GM21619 (cell line): ENCODE data around the gene EXOC3.
"Not testable (repeated sequence)": the region's sequence is repeated elsewhere in the genome, so short reads cannot be mapped to it uniquely, and the experiment has no call there.

Source experiments
- ATAC-seq: cut with Tn5 transposase; IDR thresholded peaks from one replicate; pipeline ENCODE4 v1.9.1; 2021; ENCODE audit not compliant: unreplicated experiment

EXOC3 gene

DNA sequence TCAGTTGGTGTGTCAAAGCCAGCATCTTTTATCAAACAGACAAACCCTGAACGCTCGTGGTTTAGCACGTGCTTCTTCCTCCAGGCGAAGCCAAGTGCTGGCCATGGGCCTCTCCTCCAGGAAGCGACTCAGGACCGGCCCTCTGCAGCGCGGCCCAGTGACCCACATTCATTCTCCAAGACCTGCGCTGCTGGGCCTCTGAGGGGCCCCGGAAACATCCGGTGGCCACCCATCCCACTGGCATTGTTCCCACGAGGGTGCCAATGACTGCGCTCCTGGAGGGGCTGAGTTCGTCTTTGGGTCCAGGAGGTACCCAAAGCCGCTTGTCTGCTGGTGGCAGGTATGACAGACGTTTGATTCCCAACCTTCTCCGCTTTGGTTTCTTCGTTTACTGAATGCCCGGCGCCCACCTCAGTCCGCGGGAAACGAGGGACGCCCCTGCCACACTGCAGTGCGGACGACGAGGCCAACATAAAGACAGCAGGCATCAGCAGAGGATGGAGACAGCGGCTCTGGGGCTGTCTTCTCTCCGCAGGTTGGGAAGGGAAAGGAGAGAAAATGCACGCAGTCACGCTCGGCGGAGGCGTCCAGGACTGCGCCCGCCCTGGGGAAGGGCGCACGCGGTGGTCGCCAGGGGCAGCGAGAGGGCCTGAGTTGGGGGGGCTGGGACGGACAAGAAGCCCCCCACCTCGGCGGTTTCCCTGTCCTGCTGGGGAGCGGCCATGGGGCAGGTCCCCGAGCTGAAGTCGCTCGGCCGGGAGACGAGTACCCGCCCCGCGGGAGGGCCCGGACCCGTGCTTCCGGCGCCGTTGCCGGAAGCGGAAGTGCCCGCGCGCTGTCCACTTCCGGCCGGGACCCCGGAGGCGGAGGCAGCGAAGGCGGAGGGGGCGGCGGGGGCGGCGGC lies at the start of gene EXOC3:
Gene EXOC3, plus strand, starts transcription at position 842 of the 904 bp plus-strand sequence. CDS start 3,030 bp downstream, outside the sequence.
- ATAC-seq: peak; percentile 85

DNA sequence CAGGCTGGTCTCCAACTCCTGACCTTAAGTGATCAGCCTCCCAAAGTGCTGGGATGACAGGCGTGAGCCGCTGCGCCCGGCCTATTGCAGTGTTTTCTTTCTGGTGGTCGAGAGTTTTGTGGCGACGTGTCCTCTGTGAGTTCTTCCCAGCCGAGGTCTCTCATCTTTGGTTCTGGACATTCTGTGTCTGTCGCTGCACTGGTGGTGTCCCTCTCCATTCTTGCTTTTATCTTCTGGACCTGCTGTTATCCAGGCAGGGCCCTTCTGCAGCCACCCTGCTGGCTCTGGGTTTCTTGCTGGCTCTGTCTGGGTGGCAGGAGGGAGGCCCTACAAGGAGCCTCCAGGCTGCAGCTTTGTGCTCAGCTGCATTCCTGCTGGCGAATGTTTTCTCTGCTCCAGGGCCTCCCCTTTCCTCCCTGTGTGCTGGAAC lies 49.1 kb upstream of the EXOC3 start:
- no peak for ATAC-seq

DNA sequence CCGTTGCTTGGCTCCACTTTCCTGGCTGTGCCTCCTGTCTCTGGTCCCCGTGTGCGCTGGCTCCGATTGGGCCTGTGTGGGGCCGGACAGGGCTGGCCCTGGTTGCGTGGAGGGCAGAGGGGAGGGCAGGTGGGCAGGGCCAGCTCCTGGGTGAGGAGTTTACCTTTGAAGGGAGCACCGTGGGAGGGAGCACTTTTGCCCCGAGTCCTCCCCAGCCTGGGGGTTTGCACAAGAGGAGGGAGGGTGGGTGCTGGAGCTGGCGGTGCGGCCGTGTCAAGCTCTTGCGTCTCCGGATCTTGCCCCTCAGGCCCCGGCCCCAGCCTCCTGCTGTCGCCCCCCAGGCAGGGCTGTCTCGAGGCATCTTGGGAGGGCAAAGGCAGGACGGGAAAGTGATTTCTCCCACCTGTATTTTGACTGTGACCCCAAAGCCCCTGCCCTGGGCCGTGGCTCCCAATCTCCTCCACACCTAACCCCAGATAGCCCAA lies 48.3 kb upstream of the EXOC3 start:
- ATAC-seq: no peak

DNA sequence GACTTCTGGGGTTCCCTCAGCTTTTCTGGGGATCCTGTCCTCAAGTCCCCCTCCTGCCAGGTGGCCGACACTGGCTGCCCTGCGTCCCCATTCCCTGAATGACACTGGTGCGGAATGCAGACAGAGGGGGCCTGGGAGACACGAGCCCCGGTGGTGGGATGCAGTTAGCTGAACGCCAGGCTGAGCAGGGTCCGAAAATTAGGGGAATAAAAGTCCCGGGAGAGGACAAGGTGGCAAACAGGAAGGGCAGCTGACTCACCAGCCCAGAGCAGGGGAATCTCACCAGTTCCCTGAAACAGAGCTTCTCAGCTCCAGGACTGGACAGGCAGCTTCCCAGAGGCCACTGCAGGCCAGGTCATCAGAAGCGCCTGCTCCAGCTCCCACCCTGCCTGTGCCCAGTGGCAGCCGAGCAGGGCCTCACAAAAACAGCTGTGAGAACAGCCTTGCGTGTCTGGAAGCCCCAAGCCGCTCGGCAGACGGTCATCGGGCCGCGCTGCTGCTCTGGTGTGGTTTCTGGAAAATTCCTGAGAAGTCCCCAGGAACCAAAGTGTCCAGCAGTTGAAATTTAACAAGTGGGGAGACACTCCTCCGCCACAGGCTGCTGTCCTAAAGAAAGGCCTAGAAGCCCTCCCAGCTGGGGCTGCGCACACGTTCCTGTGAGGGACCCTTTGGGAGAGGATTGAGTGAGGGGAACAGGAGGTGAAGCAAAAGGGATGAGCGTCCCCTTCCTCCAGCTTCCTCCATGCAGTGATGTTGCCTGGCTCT lies 47.6 kb upstream of the EXOC3 start:
- no peak for ATAC-seq

DNA sequence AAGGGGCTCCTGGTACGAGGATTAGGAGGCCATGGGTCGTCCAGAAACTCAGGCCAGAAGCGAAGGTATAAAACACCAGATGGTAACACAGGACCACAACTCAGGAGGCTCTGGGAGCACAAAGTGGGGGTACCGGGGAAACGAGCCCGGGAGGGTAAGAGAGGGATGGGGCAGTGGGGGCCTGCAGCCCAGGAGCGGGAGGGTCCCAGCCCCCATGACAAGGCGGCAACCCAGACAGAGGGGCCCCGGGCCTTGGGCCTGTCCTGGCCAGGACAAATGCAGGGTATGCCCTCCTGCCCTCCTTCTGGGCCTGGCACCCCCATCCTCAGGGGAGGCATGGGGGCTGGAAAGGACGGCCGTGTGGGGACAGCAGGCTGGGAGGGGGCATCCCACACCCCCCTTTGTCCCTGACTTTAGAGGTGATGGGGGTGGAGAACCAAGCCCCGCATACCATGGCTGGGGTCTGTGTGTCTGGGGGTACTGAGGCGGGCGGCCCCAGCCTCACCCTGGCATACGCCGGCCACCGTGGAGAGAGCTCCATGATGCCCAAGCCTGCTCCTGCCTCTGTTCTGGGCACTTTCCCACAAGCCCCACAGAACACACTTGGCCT lies 47.0 kb upstream of the EXOC3 start:
- ATAC-seq: no peak

DNA sequence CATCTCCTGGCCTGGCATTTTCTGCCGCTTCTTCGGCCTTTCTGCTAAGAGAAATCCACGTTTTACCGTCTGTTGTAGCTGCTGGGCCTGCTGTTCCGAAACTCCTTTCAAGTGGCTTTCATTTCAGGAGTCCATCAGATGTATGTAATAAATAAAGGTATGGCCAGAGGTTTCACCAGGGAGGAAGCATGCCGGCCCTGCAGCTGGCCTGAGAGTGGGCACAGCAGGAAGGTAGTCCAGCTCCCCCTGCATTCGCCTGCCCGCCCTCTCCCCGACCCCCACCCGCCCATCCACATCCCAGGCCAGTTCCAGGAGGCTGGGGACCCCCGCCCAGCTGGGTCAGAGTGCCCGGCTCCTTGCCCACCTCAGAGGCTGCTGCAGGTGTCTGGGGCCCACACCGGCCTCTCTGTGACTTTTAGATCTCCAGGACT lies 46.4 kb upstream of the EXOC3 start:
- ATAC-seq: no peak

DNA sequence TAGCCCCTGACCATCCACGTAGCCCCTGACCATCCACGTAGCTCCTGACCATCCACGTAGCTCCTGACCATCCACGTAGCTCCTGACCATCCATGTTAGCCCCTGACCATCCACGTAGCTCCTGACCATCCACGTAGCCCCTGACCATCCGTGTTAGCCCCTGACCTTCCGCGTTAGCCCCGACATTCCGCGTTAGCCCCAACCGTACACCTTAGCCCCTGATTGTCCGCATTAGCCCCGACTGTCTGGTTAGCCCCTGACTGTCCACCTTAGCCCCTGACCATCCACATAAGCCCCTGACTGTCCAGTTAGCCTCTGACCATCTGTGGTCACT lies 44.9 kb upstream of the EXOC3 start:
- not testable (repeated sequence) for ATAC-seq

DNA sequence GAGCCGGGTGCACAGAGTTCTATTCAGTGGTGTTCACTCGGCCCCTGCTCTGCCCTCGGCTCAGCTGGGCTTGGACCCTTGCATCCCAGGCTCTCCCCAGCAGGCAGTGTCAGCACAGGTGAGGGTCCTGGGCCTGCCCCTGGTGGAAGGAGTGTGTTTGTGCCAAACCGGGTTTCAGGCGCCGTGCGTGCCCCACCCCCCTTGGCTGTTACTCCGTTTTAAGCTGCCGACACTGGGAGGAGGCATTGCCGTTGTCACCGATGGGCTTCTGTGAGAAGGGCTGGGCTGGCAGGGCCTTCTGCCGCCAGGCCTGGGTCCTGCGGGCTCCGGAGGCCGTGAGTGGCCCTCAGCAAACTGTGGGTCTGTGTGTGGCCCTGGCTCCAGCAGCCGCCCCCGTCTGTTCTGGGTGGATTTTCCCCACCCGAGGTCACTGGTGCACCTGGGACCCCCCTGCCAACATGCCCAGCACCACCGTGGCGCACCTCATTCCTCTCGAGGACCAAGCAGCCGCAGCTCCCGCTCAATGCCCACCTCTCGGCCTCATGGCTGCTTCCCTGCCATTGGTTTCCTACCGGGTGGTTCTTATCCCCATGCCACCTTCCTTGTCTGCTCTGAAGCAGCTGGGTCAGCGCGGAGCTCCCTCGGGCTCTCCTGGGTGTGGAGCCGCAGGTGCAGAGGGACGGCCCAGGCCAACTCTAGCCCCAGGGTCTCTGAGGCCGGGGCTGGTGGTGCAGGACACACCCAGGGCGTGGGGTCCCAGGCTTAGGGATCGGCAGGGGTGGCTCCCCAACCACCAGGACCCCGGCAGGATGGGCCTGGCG lies 44.3 kb upstream of the EXOC3 start:
- no peak for ATAC-seq

DNA sequence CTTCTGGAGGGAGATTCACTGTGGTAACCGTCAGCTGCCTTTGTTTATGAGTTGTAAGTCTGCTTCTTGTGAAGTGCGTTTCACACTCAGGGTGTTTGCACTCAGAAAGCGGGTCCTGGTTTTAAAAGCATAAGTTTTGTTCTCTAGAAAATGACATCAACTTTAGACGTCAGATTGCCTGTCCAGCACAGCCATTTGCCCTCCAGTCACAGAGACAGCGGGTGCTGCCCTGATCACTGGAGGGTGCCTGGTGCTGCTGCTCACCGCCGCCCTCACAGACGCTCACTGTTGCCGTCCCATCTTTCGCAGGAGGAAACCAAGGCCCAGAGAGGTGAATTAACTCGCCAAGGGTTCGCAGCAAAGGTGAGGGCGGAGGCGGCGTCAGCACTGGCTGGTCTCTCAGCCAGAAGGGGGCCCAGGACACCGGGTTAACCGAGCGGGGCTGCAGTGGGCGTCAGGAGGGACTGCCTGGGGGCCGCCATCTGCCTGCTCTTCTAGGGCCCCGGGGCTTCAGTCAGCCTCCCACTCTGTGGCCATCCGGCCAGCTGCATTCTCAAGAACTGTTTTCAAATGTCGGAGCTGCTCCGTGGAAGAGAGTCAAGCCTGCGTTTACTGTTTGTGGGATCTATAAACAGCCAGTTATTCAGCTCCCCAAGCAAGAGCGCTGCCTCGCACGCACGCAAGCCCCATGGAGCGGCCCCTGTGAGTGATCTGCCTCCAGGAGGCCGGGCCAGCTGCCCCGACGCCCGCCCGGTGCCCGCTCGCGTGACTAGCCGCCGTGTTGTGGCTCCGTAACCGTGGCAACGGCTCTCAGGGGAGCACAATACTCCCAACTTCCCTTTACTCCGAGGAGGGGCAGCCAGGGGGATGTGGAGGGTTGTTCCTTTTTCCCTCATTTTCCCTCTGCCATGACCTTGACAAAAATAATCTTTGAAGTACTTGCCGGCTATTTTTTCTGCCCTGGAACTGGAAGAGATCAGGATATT lies 43.4 kb upstream of the EXOC3 start:
- peak; percentile 67 for ATAC-seq

DNA sequence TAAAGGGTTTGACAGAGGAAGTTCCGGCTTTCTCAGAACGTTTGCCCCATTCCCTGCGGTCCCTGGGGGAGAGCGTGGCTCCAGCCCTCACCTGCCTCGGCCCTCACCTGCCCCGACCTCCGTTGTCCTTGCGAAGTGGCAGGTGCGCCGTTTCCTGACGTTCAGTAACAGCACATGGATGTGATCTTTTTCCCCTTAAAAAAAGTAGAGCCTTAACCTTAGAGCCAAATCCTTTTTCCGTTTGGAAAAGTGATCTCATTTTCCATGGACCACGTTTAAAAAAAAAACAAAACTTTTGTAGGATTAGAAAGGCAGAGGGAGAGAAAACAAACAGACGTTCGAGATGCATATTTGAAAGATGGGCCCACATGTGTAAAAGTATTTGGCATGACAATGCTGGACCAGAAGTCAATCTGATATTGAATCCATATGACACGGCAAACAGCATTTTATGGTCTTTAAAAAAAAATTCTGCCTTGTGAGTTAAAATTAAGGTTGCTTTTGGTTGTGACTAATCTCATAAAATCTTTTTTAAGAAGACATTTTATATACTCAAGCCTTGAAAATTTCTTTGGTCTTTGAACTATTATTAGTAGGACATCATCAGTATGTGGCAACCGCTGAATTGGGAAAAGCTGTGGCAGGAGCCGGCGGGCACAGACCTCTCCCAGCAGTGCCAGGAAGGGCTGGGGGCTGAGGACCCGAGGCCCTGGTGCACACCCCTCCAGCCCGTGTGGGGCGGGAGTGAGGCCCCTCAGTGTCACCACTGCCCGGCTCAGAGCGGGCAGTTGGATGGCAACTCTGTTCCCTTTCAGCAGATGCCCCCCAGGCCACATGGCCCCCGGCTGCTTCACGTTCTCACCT lies 42.5 kb upstream of the EXOC3 start:
- peak; percentile 8 for ATAC-seq

DNA sequence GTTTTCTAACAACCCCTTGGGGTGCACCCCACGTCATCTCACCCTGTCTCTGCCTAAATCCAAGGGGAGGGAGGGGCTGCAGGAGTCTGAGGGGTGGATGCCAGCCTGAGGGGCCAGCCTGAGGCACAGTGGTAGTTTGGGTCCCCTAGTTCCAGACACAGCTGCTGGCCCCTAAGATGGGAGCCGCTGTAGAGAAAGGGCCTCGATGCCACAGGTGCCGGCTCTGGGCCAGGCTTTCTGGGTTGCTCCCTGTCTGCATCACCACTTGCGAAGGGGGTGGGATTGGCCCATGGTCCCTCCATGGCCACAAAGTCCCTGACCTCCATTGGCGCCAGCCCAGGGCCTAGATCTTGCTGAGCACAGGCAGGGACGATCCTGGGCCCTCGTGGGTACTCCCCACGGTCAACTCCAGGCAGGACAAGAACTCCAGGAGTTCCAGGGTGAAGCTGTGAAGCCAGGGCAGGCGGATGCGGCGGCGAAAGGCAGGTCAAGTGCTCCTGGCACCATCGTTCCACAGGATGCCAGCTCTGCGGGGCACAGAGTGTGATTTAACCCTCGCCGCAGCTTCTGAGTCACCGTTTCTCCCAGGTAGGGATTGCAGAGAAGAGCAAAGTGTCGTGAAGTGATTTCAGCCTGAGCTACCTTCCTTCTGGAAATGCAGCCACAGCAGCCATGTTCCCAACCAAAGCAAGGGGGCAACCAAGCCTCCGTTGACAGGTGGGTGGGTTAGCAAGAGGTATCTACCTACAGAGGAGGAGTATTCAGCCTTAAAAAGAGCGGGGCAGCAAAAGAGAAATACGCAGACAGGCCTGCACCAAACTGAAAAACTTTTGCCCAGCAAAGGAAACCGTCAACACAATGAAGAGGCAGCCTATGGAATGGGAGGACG lies 41.6 kb upstream of the EXOC3 start:
- no peak for ATAC-seq

DNA sequence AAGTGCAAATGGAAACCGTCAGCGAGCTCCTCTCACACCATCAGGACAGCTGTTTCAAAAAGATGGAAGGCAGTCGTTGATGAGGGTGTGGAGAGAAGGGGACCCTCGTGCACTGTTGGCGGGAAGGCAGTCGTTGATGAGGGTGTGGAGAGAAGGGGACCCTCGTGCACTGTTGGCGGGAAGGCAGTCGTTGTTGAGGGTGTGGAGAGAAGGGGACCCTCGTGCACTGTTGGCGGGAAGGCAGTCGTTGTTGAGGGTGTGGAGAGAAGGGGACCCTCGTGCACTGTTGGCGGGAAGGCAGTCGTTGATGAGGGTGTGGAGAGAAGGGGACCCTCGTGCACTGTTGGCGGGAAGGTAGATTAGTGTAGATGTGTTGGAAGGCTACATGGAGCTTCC lies 40.8 kb upstream of the EXOC3 start:
- not testable (repeated sequence) for ATAC-seq

DNA sequence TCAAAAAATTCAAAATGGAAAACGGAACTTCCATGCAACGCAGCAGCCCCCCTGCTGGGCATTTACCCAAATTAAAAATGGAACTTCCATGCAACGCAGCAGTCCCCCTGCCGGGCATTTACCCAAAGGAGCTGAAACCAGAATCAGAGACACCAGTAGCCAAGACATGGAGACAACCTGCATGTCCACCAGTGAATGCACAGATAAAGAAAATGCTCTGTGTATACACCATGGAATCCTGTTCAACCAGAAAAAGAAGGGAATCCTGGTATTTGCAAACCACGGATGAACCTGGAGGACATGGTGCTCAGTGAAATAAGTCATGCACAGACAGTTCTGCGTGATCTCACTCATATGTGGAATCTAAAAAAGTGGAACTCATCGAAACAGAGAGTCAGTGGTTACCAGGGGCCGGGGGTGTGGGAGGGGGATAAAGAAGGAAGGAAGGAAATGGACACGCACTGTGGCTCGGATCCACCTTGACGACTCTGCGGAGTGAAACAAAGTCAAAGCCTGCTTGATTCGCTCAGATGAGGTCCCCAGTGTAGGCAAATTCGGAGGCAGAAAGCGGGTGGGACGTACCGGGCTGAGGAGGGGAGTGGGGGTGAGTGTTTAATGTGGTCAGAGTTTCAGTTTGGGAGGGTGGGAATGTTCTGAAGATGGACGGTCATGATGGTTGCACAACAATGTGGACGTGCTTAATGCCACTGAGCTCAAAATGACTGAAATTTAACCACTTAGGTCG lies 40.2 kb upstream of the EXOC3 start:
- peak; percentile 51 for ATAC-seq

DNA sequence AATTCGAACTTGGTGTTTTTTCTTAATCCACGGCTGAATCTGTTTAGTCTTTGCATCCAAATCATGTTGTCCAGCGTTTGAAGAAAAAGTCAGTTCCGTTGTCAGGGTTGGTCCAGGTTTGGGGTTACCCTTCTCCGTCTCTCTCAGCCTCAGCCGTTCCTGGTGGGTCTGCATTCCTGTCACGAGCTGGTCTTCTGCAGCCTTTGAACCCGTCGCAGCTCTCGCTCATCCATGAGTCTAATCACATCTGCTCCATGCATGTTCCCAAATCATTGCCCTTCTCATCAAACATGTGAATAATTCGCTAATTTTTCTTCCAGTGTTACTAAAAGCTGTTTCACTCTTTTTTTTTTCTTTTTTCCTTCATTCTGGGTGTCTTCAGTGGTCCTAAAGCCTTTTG lies 39.0 kb upstream of the EXOC3 start:
- no peak for ATAC-seq

DNA sequence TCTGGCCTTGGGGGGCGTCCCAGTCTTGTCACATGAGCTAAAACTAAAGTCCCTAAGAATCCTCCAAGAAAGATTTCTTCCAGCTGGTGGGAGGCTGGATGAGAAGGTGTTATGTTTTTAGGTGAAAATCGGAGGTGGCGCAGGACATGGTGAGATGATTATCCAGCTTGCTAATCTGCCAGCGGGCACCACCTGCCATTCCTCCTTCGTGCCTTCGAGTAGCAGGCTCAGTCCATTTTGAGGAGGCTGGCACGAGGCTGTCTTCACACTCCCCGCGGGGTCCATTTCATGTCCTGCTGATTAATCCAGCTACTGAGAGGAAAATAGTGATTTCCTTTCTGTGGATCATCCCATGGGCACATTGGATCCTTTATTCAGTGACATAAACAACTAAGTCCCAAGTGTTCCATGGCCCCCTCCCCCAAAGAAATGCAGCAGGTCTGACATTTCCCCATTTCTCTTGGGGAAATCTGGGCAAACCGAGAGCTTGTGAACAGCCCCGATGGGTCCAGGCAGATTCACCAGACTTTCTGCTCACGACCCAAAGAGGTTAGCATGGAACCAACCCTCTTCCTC lies 38.2 kb upstream of the EXOC3 start:
- no peak for ATAC-seq

DNA sequence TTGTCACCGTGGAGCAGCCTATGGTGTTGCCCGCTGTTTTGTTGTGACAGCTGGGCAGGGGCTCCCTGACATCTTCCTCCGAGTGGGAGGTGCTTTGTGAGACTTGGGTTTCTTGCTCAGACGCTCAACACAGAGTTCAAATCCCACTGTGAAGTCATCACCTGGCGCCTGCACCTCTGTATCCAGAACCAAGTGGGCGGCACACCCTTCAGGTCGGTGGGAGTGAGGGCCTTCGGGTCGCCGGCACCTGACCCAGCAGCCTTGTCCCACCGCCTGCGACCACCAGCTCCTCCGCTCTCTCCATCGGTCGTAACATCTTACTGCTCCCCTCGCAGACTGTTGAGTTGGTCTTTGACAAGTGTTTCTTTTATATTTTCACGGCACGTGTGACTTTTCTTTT lies 37.6 kb upstream of the EXOC3 start:
- no peak for ATAC-seq

DNA sequence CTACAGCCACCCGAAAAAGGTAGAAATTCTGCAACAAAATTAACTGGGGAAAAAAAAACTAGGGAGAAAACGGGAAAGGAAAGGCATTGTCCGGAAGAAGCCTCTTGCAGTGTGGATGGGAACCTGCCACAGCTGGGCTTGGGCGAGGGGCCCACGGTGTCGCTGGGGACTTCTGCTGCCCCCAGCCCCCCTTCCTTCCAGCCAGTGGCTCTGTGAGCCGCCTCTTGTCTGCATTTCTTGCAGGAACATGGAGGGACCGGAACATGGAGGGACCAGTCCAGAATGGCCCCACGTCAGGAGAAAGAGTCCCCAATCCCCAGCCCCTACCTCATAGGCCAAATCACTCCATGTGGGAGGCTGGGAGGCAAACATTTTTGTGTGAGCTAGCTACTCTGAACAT lies 36.9 kb upstream of the EXOC3 start:
- no peak for ATAC-seq
